ENCODE measurements around the gene LRP1.

LRP1 gene

GRCh38 chr12:57093415-57094207 is 34.7 kb upstream of the LRP1 start:
- DNase-seq (ENCODE audit: low spot score) (peak; percentile 78), FAIRE-seq (peak; percentile 79)

DNA sequence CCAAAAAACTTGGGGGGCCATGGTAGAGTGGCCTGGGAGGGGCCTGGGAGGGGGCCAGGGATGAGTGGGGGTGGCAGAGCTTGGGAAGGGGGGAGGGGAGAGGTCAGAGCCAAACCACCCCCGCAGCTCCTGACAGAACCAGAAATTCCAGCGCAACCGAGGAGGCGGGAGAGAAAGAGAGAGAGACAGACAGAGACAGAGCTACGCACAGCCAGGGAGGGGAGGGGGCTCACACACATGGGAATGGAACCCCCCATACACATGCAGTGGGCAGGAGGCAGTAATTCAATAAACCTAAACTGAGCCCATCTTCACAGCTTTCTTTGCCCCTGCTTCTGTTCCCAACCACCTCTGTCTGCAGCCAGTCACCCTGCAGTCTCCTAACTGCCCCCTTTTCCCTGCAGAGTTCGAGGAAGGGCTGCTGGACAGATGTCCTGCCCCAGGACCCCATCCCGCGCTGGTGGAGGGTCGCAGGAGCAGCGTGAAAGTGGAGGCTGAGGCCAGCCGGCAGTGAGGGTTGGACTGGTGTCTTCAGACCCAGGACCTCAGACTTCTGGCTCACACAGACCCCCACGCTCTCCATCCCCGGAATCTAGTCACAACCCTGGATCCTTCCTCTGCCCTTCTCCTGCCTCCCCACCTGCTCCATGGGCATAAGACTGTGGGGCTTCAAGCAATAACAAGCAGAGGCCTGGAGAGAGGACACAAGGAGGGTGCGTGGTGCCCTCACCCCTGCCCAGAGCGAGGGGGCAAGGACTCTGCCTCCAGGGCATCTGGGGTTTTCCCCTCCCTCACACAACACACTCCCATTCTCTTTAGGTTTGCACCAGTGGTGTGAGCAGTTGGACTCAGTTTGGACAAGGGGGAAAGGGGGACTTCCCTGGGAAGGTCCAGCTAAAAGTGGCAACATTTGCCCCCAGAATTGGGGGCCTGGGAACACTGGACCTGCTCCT is 33.8 kb upstream of the LRP1 start:
- FAIRE-seq: no peak
- no peak for DNase-seq (ENCODE audit: low spot score)

GRCh38 chr12:57095440-57095839 is 32.8 kb upstream of the LRP1 start:
- FAIRE-seq (no peak), DNase-seq (ENCODE audit: low spot score) (no peak)

- DNase-seq (ENCODE audit: low spot score) (no peak), FAIRE-seq (no peak)
Measured at GRCh38 chr12:57096099-57096572, 32.1 kb upstream of the LRP1 start.

- no peak for FAIRE-seq
- DNase-seq (ENCODE audit: low spot score): no peak
Measured at GRCh38 chr12:57096748-57097553, 31.3 kb upstream of the LRP1 start.

- FAIRE-seq (no peak), DNase-seq (ENCODE audit: low spot score) (no peak)
Measured at GRCh38 chr12:57097554-57097835, 30.8 kb upstream of the LRP1 start.

GRCh38 chr12:57098546-57098945 is 29.7 kb upstream of the LRP1 start:
- no peak for FAIRE-seq
- no peak for DNase-seq (ENCODE audit: low spot score)

DNA sequence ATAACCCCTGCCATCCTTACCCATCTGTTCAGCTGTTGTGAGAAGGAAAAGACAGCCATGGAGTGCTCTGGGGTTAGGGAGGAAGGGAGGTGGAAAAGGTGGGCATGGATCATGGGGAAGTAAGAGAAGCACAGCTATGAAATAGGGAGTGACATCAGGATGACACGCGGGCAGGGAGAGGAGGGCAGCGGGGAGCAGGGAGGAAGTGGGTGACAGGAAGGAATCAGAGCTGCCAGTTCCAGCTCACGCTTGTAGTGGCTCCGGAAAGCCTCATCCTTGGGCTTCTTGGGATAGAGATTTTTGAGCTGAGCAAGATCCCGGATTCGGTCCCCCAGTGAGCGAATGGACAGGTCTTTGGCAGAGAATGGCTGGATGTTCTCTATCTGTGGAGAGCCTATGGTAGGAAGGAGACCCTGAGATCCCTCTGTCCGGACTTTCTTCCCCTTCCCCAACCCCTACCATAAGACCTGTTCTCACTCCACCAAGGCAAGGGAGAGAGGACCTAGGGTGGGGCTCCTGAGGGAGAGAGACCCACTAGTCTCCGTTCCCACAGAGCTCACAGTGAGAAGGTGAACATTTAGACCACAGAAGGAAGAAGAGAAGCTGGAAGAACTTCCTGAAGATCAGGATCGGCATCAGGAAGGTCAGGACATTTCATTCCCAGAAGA is 29.1 kb upstream of the LRP1 start:
- no peak for FAIRE-seq
- no peak for DNase-seq (ENCODE audit: low spot score)

DNA sequence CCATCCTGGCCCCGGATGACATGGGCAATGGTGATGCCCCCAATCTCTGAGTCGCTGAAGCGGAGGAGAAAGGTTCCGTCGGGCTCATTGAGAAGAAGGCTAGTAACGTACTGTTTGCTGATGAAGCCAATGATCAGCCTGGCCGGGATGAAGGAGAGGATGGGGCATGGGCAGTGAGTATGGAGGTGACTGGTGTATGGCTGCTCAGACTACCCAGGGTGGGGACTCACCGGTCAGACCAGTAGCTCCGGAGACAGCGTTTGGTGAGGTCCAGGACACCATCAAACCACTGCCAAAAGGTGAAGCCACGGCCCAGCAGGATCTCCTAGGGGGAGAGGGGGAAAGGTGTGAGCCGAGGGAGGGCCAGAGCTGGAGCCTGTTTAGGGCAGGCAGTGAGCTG is 28.5 kb upstream of the LRP1 start:
- DNase-seq (ENCODE audit: low spot score) (no peak), FAIRE-seq (no peak)

DNA sequence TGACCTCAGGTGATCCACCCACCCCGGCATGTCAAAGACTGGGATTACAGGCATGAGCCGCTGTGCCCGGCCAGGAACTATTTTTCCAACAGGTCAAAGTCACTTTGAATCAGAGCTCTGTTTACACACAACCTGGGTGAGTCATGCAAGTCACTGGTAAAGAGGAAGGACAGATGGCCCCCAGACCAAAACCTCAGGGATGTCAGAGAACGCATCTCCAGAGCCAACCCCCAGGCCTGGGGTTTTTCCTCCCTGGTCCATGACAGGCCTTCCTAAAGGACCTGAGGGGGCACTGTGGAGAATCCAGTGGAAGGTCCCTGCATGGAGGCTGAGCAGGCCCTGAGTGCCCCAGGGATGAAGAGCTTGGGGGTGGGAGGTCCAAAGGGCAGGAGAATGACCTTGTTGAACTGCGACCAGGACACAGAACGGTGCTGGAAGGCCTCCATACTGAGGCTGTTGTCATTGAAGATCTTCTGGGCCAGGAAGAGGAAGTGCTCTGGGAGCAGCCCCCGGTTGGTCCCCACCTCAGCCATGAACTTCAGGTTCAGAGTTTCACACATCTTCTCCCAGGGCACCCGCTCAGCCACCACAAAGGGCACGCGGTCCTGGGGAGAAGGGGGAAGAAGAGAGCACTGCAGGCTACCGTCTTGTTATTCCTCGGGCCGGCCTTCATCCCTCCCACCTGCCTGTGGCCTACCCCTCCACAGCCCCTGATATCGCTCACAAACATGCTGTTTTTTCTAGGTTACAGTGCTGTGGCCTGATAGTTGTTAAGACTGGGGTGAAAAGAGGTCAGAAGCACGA is 26.2 kb upstream of the LRP1 start:
- no peak for DNase-seq (ENCODE audit: low spot score)
- FAIRE-seq: no peak

GRCh38 chr12:57103856-57104255 is 24.4 kb upstream of the LRP1 start:
- no peak for FAIRE-seq
- no peak for DNase-seq (ENCODE audit: low spot score)

- FAIRE-seq: no peak
- DNase-seq (ENCODE audit: low spot score): no peak
Measured at GRCh38 chr12:57104292-57104910, 23.9 kb upstream of the LRP1 start.

DNA sequence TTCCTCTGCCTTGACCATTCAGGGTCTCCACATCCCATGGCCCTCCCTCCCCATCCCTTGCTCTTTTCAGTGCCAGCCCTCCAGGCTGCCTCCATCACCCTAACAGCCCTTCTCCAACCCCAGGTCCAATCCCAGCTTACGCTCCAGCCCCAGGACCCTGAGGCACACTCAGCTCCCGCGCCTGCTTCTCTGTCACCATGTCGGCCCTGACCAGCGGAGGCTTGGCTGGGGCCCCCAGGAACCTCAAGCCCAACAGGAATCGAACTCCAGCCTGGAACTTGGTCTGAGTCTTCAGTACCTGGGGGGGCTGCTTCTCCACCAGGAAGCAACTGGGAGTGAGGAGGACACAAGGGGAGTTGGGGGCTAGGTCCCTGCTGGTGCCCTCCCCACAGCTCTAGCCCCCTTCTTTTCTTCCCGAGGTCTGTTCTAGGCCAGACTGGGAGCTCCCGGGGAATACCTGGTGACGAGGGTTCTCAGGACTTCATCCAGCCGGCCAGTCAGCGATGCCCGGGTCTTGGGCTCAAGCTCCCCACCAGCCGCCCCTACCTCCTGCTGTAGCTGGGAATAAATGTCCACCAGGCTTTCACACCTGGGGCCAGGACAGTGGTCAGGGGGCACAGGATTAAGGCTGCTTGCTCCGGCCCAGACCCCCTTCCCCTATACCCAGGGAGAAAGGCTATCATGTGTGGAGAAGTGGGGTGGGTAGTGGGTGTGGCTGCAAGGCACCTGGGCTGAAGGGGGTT is 23.1 kb upstream of the LRP1 start:
- FAIRE-seq: no peak
- DNase-seq (ENCODE audit: low spot score): no peak

DNA sequence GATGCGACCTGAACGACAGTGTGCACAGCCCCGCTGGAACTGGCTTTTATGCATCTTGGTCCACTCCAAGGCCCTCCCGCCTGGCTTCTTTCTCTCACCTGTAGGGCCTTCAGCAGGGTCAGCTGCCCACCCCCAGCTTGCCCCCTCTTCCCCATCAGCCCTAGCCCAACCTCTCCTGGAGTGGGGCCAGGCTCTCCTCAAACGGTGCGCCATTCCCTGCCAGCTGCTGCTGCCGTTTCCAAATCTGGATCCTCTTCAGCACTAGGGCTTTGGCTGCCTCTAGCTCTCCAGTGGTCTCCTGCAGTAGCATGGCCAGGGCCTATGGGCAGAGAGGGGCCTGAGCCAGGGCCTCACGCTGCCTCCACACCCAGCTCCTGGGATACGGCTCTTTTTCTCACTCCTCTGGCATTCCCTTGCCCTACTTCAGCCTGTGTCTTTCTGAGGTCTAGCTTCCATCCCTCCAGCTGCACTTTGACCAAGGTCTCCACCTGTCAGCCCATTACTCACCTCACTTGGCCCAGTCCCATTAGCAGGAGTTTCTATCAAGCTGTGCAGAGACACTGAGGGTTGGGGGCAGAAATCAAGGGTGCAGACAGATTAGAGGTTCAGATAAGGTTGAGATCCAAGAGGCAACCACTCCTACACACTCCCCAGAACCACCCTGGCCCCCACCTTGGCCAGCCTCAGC is 22.1 kb upstream of the LRP1 start:
- FAIRE-seq (no peak), DNase-seq (ENCODE audit: low spot score) (no peak)

- FAIRE-seq: no peak
- DNase-seq (ENCODE audit: low spot score): no peak
Measured at GRCh38 chr12:57107456-57108155, 20.7 kb upstream of the LRP1 start.

- DNase-seq (ENCODE audit: low spot score) (no peak), FAIRE-seq (no peak)
Measured at GRCh38 chr12:57109207-57110103, 18.8 kb upstream of the LRP1 start.

Data from urothelium cell line (cell line).